Loucy (cell line): Measurements from ENCODE around the gene TMEM217.

Experiments
- H2AFZ ChIP-seq: fragments of 200-600 bp; sonication (generic); 2 replicates; pipeline ENCODE4 v1.6.0; 2016; ENCODE audit warnings: antibody characterized with exemption, mild to moderate bottlenecking, low read length, moderate library complexity
- H3F3A ChIP-seq: fragments of 200-600 bp; 2 replicates; pipeline ENCODE4 v1.6.0; 2016; ENCODE audit warnings: antibody characterized with exemption, low read depth, mild to moderate bottlenecking
- H3K27me3 ChIP-seq: fragments of 200-600 bp; sonication (generic); 2 replicates; pipeline ENCODE4 v1.6.1; 2014; ENCODE audit warnings: low read length, mild to moderate bottlenecking; ENCODE audit not compliant: insufficient read depth, poor library complexity, severe bottlenecking
- H3K36me3 ChIP-seq: fragments of 200-600 bp; sonication (generic); 2 replicates; pipeline ENCODE4 v1.6.1; 2016; ENCODE audit warnings: low read length; ENCODE audit not compliant: insufficient read depth
- H3K4me1 ChIP-seq: fragments of 200-600 bp; sonication (generic); 2 replicates; pipeline ENCODE4 v1.5.1; 2014; ENCODE audit warnings: low read length, mild to moderate bottlenecking; ENCODE audit not compliant: insufficient read depth, poor library complexity, severe bottlenecking
- H3K4me2 ChIP-seq: fragments of 200-600 bp; sonication (generic); 2 replicates; pipeline ENCODE4 v1.6.0; 2014; ENCODE audit warnings: antibody characterized with exemption, low read length, low read depth, mild to moderate bottlenecking; ENCODE audit not compliant: poor library complexity, severe bottlenecking
- H3K4me3 ChIP-seq: fragments of 200-600 bp; sonication (generic); 2 replicates; pipeline ENCODE4 v1.5.1; 2014; ENCODE audit warnings: low read length, mild to moderate bottlenecking, mixed read lengths; ENCODE audit not compliant: poor library complexity, severe bottlenecking
- H3K79me2 ChIP-seq: fragments of 200-600 bp; sonication (generic); 2 replicates; pipeline ENCODE4 v1.6.1; 2014; ENCODE audit warnings: low read length; ENCODE audit not compliant: insufficient read depth
- H3K9ac ChIP-seq: fragments of 200-600 bp; sonication (generic); 2 replicates; pipeline ENCODE4 v1.6.0; 2014; ENCODE audit warnings: mild to moderate bottlenecking, low read depth, low read length, moderate library complexity; ENCODE audit not compliant: poor library complexity, severe bottlenecking
- H3K9me2 ChIP-seq: fragments of 200-600 bp; sonication (generic); replicated peaks from 2 replicates; pipeline ENCODE4 v1.6.1; 2016; ENCODE audit warnings: low read depth, low read length, mixed read lengths
- H3K9me3 ChIP-seq: fragments of 200-600 bp; sonication (generic); 2 replicates; pipeline ENCODE4 v1.6.1; 2014; ENCODE audit warnings: mild to moderate bottlenecking, antibody characterized with exemption, low read length, low read depth; ENCODE audit not compliant: insufficient read depth
- H4K20me1 ChIP-seq: fragments of 200-600 bp; sonication (generic); 2 replicates; pipeline ENCODE4 v1.6.0; 2014; ENCODE audit warnings: antibody characterized with exemption, low read length, mild to moderate bottlenecking; ENCODE audit not compliant: insufficient read depth, poor library complexity, severe bottlenecking
- CTCF ChIP-seq: fragments of 200-600 bp; sonication (generic); conservative IDR thresholded peaks from 2 replicates; pipeline ENCODE4 v1.5.1; 2014; ENCODE audit warnings: mild to moderate bottlenecking, antibody characterized with exemption, low read length
- EZH2phosphoT487 ChIP-seq: fragments of 200-600 bp; IDR thresholded peaks from 2 replicates; pipeline ENCODE4 v1.6.1; 2018; ENCODE audit warnings: antibody characterized with exemption, mild to moderate bottlenecking, moderate library complexity, borderline replicate concordance

Gene TMEM217

DNA sequence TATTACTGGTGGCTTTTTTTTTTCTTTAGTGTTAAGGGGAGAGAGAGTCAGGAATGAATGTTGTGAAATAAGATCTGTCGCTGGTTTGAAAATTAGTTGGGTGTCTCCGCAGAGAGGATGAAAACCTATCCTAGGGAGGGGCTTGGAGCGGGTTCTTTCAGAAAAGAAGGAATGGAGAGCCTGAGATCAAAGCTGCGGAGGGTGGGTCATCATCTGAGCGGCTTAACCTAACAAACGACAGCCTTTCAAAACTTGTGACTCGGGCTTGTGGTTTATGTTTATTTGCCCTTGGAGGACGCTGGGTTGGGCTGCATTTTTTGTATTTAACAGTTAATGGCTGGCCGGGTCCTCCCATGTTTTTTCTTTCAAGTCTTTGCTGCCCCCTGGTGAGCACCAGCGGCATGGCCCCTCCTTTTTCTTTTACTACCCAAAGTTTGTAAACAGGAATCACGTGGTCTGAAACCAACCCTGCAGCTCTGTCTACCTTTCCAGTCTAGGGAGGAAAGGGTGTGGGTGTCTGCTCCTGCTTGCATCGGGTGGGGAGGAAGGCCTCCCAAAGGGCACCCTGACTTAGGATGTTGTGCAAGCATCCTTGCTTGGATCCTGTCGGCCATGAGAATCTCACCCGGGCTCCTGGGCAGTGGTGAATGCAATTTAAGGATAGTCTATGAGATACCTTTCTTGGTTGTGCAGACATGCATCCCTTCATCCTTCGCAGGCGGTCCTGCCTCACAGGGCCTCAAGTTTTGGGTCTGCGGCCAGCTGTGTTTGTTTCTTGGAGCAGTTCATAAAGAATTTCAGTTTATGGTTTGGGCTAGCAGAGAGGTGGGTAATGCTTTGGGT, 85.8 kb downstream of the TMEM217 start:
- peaks cover 28% of the 10 kb centered on the region; the same call in 1 of the 2 replicates for H3K36me3 ChIP-seq
- H3K79me2 ChIP-seq = peaks cover 46% of the 10 kb centered on the region
- H3K9ac ChIP-seq = peak overlapping the region; percentile 87
- peak; percentile 92 for TF ChIP-seq CTCF
- TF ChIP-seq EZH2phosphoT487 = no peak
- peaks cover 3% of the 10 kb centered on the region; the same call in 1 of the 2 replicates for H3F3A ChIP-seq
- H3K9me3 ChIP-seq = no peaks in the 10 kb centered on the region
- peaks cover 27% of the 10 kb centered on the region for H4K20me1 ChIP-seq
- H2AFZ ChIP-seq = no peak overlapping the region
- H3K4me1 ChIP-seq = peaks cover 26% of the 10 kb centered on the region
- H3K4me3 ChIP-seq = peak overlapping the region; percentile 82
- H3K4me2 ChIP-seq = peak overlapping the region; percentile 85
- no peaks in the 10 kb centered on the region for H3K9me2 ChIP-seq
- no peaks in the 10 kb centered on the region for H3K27me3 ChIP-seq

DNA sequence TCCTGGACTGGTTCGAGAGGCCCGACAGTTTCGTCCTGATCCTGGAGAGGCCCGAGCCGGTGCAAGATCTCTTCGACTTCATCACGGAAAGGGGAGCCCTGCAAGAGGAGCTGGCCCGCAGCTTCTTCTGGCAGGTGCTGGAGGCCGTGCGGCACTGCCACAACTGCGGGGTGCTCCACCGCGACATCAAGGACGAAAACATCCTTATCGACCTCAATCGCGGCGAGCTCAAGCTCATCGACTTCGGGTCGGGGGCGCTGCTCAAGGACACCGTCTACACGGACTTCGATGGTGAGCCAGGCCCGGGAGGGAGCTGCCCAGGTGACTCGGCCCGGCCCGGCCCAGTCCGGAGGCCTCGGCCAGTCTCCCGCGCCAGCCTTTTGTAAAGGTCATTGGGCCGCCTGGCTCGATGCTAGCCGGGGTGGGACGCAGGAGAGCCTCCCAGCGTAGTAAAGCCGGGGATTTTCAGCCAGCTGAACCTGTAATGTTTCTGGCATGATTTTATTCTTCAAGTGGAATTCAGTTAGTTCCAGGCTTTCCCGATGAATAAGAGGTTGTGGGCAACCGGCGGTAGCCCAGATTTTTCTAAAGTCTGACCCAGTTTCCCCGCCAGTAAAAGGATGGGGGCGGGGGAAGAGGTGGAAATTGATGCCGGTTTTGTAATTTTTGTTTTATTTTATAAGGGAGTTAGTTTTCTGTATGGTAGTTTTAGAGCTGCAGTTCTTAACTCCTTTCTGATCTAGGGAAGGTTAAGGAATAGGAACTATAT, 86.6 kb downstream of the TMEM217 start:
- no peak for TF ChIP-seq EZH2phosphoT487
- TF ChIP-seq CTCF = no peak
- Histone ChIP-seq H3K9me3 (no peaks in the 10 kb centered on the region), H3K4me1 (peaks cover 26% of the 10 kb centered on the region), H3K9ac (peak overlapping the region; percentile 87), H3K36me3 (peaks cover 28% of the 10 kb centered on the region; the same call in 1 of the 2 replicates), H3K4me3 (peak overlapping the region; percentile 82), H3K4me2 (peak overlapping the region; percentile 85), H3F3A (peaks cover 4% of the 10 kb centered on the region; the same call in 1 of the 2 replicates), H3K9me2 (no peaks in the 10 kb centered on the region), H4K20me1 (peaks cover 27% of the 10 kb centered on the region), H3K79me2 (peaks cover 46% of the 10 kb centered on the region), H2AFZ (0 out of 2 replicates have a peak overlapping the region, but pooled peaks have one; percentile 65), H3K27me3 (no peaks in the 10 kb centered on the region)

- H3K4me3 ChIP-seq = peak overlapping the region; percentile 82
- H3K36me3 ChIP-seq = peaks cover 27% of the 10 kb centered on the region; the same call in 1 of the 2 replicates
- H3K79me2 ChIP-seq = peaks cover 46% of the 10 kb centered on the region
- peak overlapping the region; percentile 65; the same call in 1 of the 2 replicates for H2AFZ ChIP-seq
- peaks cover 26% of the 10 kb centered on the region for H3K4me1 ChIP-seq
- no peaks in the 10 kb centered on the region for H3K9me3 ChIP-seq
- peak overlapping the region; percentile 87 for H3K9ac ChIP-seq
- H3F3A ChIP-seq = peaks cover 5% of the 10 kb centered on the region; the same call in 1 of the 2 replicates
- no peaks in the 10 kb centered on the region for H3K9me2 ChIP-seq
- TF ChIP-seq EZH2phosphoT487 (no peak), CTCF (peak; percentile 32)
- no peaks in the 10 kb centered on the region for H3K27me3 ChIP-seq
- peaks cover 27% of the 10 kb centered on the region for H4K20me1 ChIP-seq
- peak overlapping the region; percentile 85 for H3K4me2 ChIP-seq
Observed at GRCh38 chr6:37170273-37171200, 87.4 kb downstream of the TMEM217 start.
